K562 (cell line): ENCODE measurements around the gene ABCF3. TPM values are rescaled to one million over a fixed set of nuclear protein-coding genes. Genes with fewer than 3 reads are reported as not detected.

Source experiments
- EHMT2 ChIP-seq: fragments of 450-650 bp; IDR thresholded peaks from 2 replicates; pipeline ENCODE4 v1.6.1; 2018; ENCODE audit warnings: antibody characterized with exemption
- ERF ChIP-seq: fragments of 450-650 bp; formaldehyde crosslinking; IDR thresholded peaks from 2 replicates; pipeline ENCODE4 v1.4.0; 2020; ENCODE audit warnings: mild to moderate bottlenecking, mixed read lengths
- ILK ChIP-seq: fragments of 450-650 bp; IDR thresholded peaks from 2 replicates; pipeline ENCODE4 v1.6.1; 2016; ENCODE audit warnings: missing genetic modification characterization, low read depth, mild to moderate bottlenecking, missing compliant biosample characterization, moderate library complexity, borderline replicate concordance
- KDM1A ChIP-seq, 2 experiments: fragments of 450-650 bp; IDR thresholded peaks; 2 replicates each; pipeline ENCODE4 v1.6.1; 2016; ENCODE audit warnings: mild to moderate bottlenecking in 2 of 2
- LARP7 ChIP-seq: fragments of 450-650 bp; IDR thresholded peaks from 2 replicates; pipeline ENCODE4 v1.6.1; 2016
- MAZ ChIP-seq, 2 experiments: fragments of 450-650 bp in 1 of 2; sonication (generic) in 1 of 2; formaldehyde crosslinking; IDR thresholded peaks in 1 of 2; conservative IDR thresholded peaks in 1 of 2; 2 replicates each; pipeline versions ENCODE4 v1.4.0 to v1.5.0; 2020; ENCODE audit warnings: mild to moderate bottlenecking in 1 of 2, missing genetic modification reagents in 1 of 2
- MCM7 ChIP-seq, 2 experiments: fragments of 450-650 bp; IDR thresholded peaks; 2 replicates each; pipeline ENCODE4 v1.6.1; 2016 to 2018
- MXI1 ChIP-seq: IDR thresholded peaks from 2 replicates; pipeline ENCODE4 v1.6.1; 2011; ENCODE audit warnings: low read depth, mild to moderate bottlenecking, improper control_type of control experiment, low read length
- PTTG1 ChIP-seq: fragments of 450-650 bp; IDR thresholded peaks from 2 replicates; pipeline ENCODE4 v1.6.1; 2016; ENCODE audit warnings: low read depth, mild to moderate bottlenecking, missing genetic modification characterization, missing compliant biosample characterization
- RB1 ChIP-seq: fragments of 450-650 bp; IDR thresholded peaks from 2 replicates; pipeline ENCODE4 v1.6.1; 2017; ENCODE audit warnings: low read depth, mild to moderate bottlenecking
- SNRNP70 ChIP-seq: fragments of 200-400 bp; formaldehyde crosslinking; optimal IDR thresholded peaks from 2 replicates; pipeline ENCODE3; 2017; ENCODE audit warnings: low read depth, low read length
- SRSF9 ChIP-seq: fragments of 200-400 bp; formaldehyde crosslinking; IDR thresholded peaks from 2 replicates; pipeline ENCODE4 v1.6.1; 2017; ENCODE audit warnings: low read depth, low read length, borderline replicate concordance
- TAF7 ChIP-seq: fragments of 450-650 bp; IDR thresholded peaks from 2 replicates; pipeline ENCODE4 v1.6.1; 2016; ENCODE audit warnings: missing genetic modification characterization, missing compliant biosample characterization
- ZNF184 ChIP-seq: sonication (generic); formaldehyde crosslinking; IDR thresholded peaks from 2 replicates; pipeline ENCODE4 v1.5.0; 2020; ENCODE audit warnings: missing genetic modification reagents
- ZNF224 ChIP-seq: sonication (generic); formaldehyde crosslinking; IDR thresholded peaks from 2 replicates; pipeline ENCODE4 v1.8.0; 2022; ENCODE audit warnings: mild to moderate bottlenecking, missing genetic modification reagents
- ZNF644 ChIP-seq: fragments of 200-800 bp; sonication (Bioruptor generic); IDR thresholded peaks from 2 replicates; pipeline ENCODE4 v1.6.1; 2016; ENCODE audit warnings: low read depth, missing genetic modification characterization, missing compliant biosample characterization
- polyA plus RNA-seq, 8 experiments: library from polyadenylated mRNA; depleted of rRNA in 4 of 8; stranded (reverse) in 5 of 8; unstranded in 3 of 8; fragments of >200 nt; fragmentation: Nextera tagmentation in 2 of 8; fragmentation: Illumina TruSeq in 1 of 8; extraction: Ambion mirVana in 2 of 8; extraction: Trizol in 1 of 8; gene quantifications; 2 replicates each; pipeline versions ENCODE4 v1.2.1 to v1.2.3, GENCODE V29; 2011 to 2014; ENCODE audit warnings: inconsistent platforms in 1 of 8, missing spikeins in 1 of 8
- total RNA-seq, 7 experiments: library from RNA; depleted of rRNA in 6 of 7; stranded (reverse); fragments of >200 nt in 6 of 7; fragmentation: Illumina TruSeq in 2 of 7; extraction: Trizol in 2 of 7; gene quantifications; 2 replicates each; pipeline versions ENCODE4 v1.2.1 to v1.2.3, GENCODE V29; 2011 to 2021; ENCODE audit warnings: low replicate concordance in 1 of 7
- TF ChIP-seq, protein P1 (sequence below): fragments of 450-650 bp; IDR thresholded peaks from one replicate; pipeline ENCODE4 v1.6.1; 2018; ENCODE audit warnings: mild to moderate bottlenecking, moderate library complexity; ENCODE audit not compliant: partially characterized antibody
- TF ChIP-seq, protein P2 (sequence below): sonication (generic); formaldehyde crosslinking; IDR thresholded peaks from 2 replicates; pipeline ENCODE4 v1.8.0; 2022; ENCODE audit warnings: missing genetic modification reagents, mild to moderate bottlenecking, borderline replicate concordance
- TF ChIP-seq, protein P3 (sequence below): fragments of 450-650 bp; IDR thresholded peaks from 2 replicates; pipeline ENCODE4 v1.6.1; 2018; ENCODE audit warnings: mild to moderate bottlenecking, low read depth; ENCODE audit not compliant: partially characterized antibody
- TF ChIP-seq, protein P4 (sequence below): fragments of 250-450 bp; sonication (Bioruptor Pico); IDR thresholded peaks from 2 replicates; pipeline ENCODE4 v1.8.0; 2022; ENCODE audit warnings: moderate library complexity, mild to moderate bottlenecking, inconsistent platforms
- TF ChIP-seq, protein P5 (sequence below): fragments of 250-450 bp; sonication (Bioruptor Pico); IDR thresholded peaks from 2 replicates; pipeline ENCODE4 v1.9.0; 2021; ENCODE audit warnings: mild to moderate bottlenecking

The ABCF3 gene
- total and polyA plus RNA-seq, 9 of the 15 experiments (the other 6 are each of a cell fraction or from before 2014, with no cell fraction given) = 6.7 to 77.9 (median 45.1) TPM

DNA sequence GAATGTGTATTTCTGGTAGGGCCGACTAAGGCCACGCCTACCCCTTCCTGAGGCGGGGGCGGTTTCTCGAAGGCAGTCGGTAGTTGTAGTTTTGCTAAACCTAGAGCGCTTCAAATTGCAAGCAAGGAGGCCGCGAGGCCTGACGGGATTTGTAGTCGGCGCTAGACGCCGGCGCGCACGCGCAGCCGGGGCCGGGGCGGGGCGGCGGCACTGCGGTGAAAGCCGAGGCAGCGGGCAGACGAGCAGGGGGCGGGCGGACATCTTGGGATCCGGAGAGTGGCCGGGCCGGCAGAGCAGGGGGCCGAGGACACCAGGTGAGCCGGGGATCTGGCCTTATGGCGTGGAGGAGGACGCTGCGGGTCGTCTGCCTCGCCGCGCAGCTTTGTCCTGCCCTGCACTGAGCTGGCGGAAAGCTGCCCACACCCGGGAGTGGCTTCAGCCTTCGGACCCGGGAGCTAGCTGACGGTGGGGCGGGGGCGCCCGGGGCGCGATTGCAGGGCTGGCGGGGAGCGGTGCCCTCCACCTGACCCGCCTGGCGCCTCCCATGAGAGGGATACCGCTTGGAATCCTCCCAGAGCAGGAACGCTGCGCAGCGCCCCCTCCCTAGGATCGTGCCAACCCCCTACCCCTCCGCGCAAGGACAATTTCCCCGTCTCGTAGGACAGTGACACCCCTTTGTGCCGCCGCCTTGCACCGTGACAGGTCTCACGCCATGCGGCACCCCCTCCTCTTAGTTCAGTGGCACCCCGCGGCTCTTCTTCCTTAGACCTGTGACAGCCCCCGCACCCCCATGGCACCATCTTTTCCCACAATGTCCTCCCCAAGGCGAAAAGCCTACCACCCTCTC lies 11.1 kb upstream of the ABCF3 start, which contains the start of gene AP2M1 (continued):
- no peak for TF ChIP-seq ZNF224 (CRISPR knock-in tag)
- TF ChIP-seq MAZ (CRISPR knock-in tag; conservative IDR thresholded peaks at IDR 0.05 in 1 of 2, IDR thresholded peaks at IDR 0.05 in 1 of 2) = peak; percentile 88 to 92
- TF ChIP-seq, protein P1, sequence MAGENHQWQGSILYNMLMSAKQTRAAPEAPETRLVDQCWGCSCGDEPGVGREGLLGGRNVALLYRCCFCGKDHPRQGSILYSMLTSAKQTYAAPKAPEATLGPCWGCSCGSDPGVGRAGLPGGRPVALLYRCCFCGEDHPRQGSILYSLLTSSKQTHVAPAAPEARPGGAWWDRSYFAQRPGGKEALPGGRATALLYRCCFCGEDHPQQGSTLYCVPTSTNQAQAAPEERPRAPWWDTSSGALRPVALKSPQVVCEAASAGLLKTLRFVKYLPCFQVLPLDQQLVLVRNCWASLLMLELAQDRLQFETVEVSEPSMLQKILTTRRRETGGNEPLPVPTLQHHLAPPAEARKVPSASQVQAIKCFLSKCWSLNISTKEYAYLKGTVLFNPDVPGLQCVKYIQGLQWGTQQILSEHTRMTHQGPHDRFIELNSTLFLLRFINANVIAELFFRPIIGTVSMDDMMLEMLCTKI = no peak
- no peak for TF ChIP-seq ZNF184 (CRISPR knock-in tag)
- no peak for TF ChIP-seq ILK (tag)
- TF ChIP-seq RB1 = no peak; the same call in 1 of the 2 replicates
- TF ChIP-seq, protein P2, sequence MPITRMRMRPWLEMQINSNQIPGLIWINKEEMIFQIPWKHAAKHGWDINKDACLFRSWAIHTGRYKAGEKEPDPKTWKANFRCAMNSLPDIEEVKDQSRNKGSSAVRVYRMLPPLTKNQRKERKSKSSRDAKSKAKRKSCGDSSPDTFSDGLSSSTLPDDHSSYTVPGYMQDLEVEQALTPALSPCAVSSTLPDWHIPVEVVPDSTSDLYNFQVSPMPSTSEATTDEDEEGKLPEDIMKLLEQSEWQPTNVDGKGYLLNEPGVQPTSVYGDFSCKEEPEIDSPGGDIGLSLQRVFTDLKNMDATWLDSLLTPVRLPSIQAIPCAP (CRISPR knock-in tag) = 0 out of 2 replicates have a peak, but pooled peaks have one; percentile 66
- peak; percentile 52; the same call in 1 of the 2 replicates for TF ChIP-seq ERF (CRISPR knock-in tag)
- TF ChIP-seq, protein P3, sequence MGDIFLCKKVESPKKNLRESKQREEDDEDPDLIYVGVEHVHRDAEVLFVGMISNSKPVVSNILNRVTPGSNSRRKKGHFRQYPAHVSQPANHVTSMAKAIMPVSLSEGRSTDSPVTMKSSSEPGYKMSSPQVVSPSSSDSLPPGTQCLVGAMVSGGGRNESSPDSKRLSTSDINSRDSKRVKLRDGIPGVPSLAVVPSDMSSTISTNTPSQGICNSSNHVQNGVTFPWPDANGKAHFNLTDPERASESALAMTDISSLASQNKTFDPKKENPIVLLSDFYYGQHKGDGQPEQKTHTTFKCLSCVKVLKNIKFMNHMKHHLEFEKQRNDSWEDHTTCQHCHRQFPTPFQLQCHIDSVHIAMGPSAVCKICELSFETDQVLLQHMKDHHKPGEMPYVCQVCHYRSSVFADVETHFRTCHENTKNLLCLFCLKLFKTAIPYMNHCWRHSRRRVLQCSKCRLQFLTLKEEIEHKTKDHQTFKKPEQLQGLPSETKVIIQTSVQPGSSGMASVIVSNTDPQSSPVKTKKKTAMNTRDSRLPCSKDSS = no peak
- TF ChIP-seq, protein P4, sequence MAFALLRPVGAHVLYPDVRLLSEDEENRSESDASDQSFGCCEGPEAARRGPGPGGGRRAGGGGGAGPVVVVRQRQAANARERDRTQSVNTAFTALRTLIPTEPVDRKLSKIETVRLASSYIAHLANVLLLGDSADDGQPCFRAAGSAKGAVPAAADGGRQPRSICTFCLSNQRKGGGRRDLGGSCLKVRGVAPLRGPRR (CRISPR knock-in tag) = no peak
- TF ChIP-seq EHMT2 = no peak
- TF ChIP-seq KDM1A (IDR thresholded peaks at IDR 0.05) = no peak
- no peak for TF ChIP-seq LARP7
- peak; percentile 89 for TF ChIP-seq ZNF644 (tag)
- TF ChIP-seq, protein P5, sequence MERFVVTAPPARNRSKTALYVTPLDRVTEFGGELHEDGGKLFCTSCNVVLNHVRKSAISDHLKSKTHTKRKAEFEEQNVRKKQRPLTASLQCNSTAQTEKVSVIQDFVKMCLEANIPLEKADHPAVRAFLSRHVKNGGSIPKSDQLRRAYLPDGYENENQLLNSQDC = no peak; the same call in 1 of the 2 replicates
- no peak for TF ChIP-seq SNRNP70
- TF ChIP-seq MXI1 = peak; percentile 23; the same call in 1 of the 2 replicates
- TF ChIP-seq PTTG1 (tag) = no peak
- TF ChIP-seq SRSF9 = no peak
- no peak for TF ChIP-seq TAF7 (tag)
- TF ChIP-seq MCM7 (IDR thresholded peaks at IDR 0.05) = no peak
